Loucy (cell line): ENCODE results near the gene MACROD2.

ENCODE experiments used
- H2AFZ ChIP-seq: fragments of 200-600 bp; sonication (generic); 2 replicates; pipeline ENCODE4 v1.6.0; 2016; ENCODE audit warnings: antibody characterized with exemption, mild to moderate bottlenecking, low read length, moderate library complexity
- H3F3A ChIP-seq: fragments of 200-600 bp; 2 replicates; pipeline ENCODE4 v1.6.0; 2016; ENCODE audit warnings: antibody characterized with exemption, low read depth, mild to moderate bottlenecking
- H3K27me3 ChIP-seq: fragments of 200-600 bp; sonication (generic); 2 replicates; pipeline ENCODE4 v1.6.1; 2014; ENCODE audit warnings: low read length, mild to moderate bottlenecking; ENCODE audit not compliant: insufficient read depth, poor library complexity, severe bottlenecking
- H3K36me3 ChIP-seq: fragments of 200-600 bp; sonication (generic); 2 replicates; pipeline ENCODE4 v1.6.1; 2016; ENCODE audit warnings: low read length; ENCODE audit not compliant: insufficient read depth
- H3K4me1 ChIP-seq: fragments of 200-600 bp; sonication (generic); 2 replicates; pipeline ENCODE4 v1.5.1; 2014; ENCODE audit warnings: low read length, mild to moderate bottlenecking; ENCODE audit not compliant: insufficient read depth, poor library complexity, severe bottlenecking
- H3K4me2 ChIP-seq: fragments of 200-600 bp; sonication (generic); 2 replicates; pipeline ENCODE4 v1.6.0; 2014; ENCODE audit warnings: antibody characterized with exemption, low read length, low read depth, mild to moderate bottlenecking; ENCODE audit not compliant: poor library complexity, severe bottlenecking
- H3K4me3 ChIP-seq: fragments of 200-600 bp; sonication (generic); 2 replicates; pipeline ENCODE4 v1.5.1; 2014; ENCODE audit warnings: low read length, mild to moderate bottlenecking, mixed read lengths; ENCODE audit not compliant: poor library complexity, severe bottlenecking
- H3K79me2 ChIP-seq: fragments of 200-600 bp; sonication (generic); 2 replicates; pipeline ENCODE4 v1.6.1; 2014; ENCODE audit warnings: low read length; ENCODE audit not compliant: insufficient read depth
- H3K9ac ChIP-seq: fragments of 200-600 bp; sonication (generic); 2 replicates; pipeline ENCODE4 v1.6.0; 2014; ENCODE audit warnings: mild to moderate bottlenecking, low read depth, low read length, moderate library complexity; ENCODE audit not compliant: poor library complexity, severe bottlenecking
- H3K9me2 ChIP-seq: fragments of 200-600 bp; sonication (generic); replicated peaks from 2 replicates; pipeline ENCODE4 v1.6.1; 2016; ENCODE audit warnings: low read depth, low read length, mixed read lengths
- H3K9me3 ChIP-seq: fragments of 200-600 bp; sonication (generic); 2 replicates; pipeline ENCODE4 v1.6.1; 2014; ENCODE audit warnings: mild to moderate bottlenecking, antibody characterized with exemption, low read length, low read depth; ENCODE audit not compliant: insufficient read depth
- H4K20me1 ChIP-seq: fragments of 200-600 bp; sonication (generic); 2 replicates; pipeline ENCODE4 v1.6.0; 2014; ENCODE audit warnings: antibody characterized with exemption, low read length, mild to moderate bottlenecking; ENCODE audit not compliant: insufficient read depth, poor library complexity, severe bottlenecking
- EZH2phosphoT487 ChIP-seq: fragments of 200-600 bp; IDR thresholded peaks from 2 replicates; pipeline ENCODE4 v1.6.1; 2018; ENCODE audit warnings: antibody characterized with exemption, mild to moderate bottlenecking, moderate library complexity, borderline replicate concordance
- TF ChIP-seq, protein P1 (sequence below): fragments of 200-600 bp; sonication (generic); conservative IDR thresholded peaks from 2 replicates; pipeline ENCODE4 v1.5.1; 2014; ENCODE audit warnings: mild to moderate bottlenecking, antibody characterized with exemption, low read length

The MACROD2 gene

DNA sequence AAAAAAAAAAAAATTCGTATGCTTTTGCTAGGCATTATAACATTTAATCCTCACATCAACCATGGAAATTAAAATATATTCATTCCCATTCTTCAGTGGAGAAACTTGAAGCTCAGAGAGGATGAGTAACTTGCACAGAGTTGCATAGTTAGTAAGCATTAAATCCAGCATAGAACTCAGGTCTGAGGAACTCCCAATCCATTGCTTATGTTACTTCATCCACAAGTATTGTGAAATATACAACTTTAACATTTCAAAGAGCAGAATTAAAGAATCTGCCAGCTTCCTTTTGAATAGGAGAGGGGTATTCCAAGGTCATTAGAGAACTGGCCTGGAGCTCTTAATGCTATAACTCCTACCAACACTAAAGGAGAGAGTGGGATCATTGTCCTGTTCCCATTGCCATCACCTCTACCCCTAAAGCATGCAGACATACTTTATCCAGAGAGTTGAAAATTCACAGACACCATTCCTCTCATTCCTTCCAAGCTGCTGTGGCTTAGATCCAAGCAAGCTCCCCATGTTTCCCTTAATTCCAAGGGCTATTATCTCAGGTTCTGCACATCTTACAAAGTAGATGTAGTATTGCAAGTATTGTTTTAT is 250.2 kb downstream of the MACROD2 start:
- Histone ChIP-seq H3K9me2 (no peaks in the 10 kb centered on the region), H3K4me2 (no peak overlapping the region), H3F3A (no peaks in the 10 kb centered on the region), H4K20me1 (no peaks in the 10 kb centered on the region), H3K79me2 (no peaks in the 10 kb centered on the region), H2AFZ (no peak overlapping the region), H3K4me1 (no peaks in the 10 kb centered on the region), H3K27me3 (no peaks in the 10 kb centered on the region), H3K9ac (no peak overlapping the region), H3K36me3 (no peaks in the 10 kb centered on the region), H3K4me3 (no peak overlapping the region), H3K9me3 (no peaks in the 10 kb centered on the region)
- TF ChIP-seq EZH2phosphoT487 = no peak
- TF ChIP-seq, protein P1, sequence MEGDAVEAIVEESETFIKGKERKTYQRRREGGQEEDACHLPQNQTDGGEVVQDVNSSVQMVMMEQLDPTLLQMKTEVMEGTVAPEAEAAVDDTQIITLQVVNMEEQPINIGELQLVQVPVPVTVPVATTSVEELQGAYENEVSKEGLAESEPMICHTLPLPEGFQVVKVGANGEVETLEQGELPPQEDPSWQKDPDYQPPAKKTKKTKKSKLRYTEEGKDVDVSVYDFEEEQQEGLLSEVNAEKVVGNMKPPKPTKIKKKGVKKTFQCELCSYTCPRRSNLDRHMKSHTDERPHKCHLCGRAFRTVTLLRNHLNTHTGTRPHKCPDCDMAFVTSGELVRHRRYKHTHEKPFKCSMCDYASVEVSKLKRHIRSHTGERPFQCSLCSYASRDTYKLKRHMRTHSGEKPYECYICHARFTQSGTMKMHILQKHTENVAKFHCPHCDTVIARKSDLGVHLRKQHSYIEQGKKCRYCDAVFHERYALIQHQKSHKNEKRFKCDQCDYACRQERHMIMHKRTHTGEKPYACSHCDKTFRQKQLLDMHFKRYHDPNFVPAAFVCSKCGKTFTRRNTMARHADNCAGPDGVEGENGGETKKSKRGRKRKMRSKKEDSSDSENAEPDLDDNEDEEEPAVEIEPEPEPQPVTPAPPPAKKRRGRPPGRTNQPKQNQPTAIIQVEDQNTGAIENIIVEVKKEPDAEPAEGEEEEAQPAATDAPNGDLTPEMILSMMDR = no peak

- Histone ChIP-seq H3K4me3 (no peak overlapping the region), H3K4me1 (no peaks in the 10 kb centered on the region), H3K4me2 (no peak overlapping the region)
These were observed 264.4 kb downstream of the MACROD2 start for GRCh38 chr20:14259689-14260088.

DNA sequence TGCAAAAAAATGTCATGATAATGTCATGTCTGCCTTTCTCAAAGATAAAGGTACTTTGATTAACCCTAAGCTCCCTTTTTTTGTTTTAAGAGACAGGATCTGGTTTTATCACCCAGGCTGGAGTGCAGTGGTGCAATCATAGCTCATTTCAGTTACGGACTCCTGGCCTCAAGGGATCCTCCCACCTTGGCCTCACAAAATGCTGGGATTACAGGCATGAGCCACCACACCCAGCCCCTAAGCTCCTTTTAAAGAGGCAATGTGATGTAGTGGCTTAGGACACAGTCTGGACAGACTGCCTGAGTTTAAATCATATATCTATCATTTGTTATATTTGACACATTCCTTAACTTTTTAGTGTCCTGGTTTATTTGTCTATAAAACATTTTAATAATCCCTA is 265.1 kb downstream of the MACROD2 start:
- H3F3A ChIP-seq = no peaks in the 10 kb centered on the region
- H2AFZ ChIP-seq = no peak overlapping the region
- no peaks in the 10 kb centered on the region for H4K20me1 ChIP-seq
- TF ChIP-seq EZH2phosphoT487 = no peak
- TF ChIP-seq, protein P1 = no peak
- no peaks in the 10 kb centered on the region for H3K9me2 ChIP-seq
- no peaks in the 10 kb centered on the region for H3K36me3 ChIP-seq
- no peaks in the 10 kb centered on the region for H3K79me2 ChIP-seq
- H3K4me1 ChIP-seq = no peaks in the 10 kb centered on the region
- no peak overlapping the region for H3K4me3 ChIP-seq
- H3K9ac ChIP-seq = no peak overlapping the region
- no peaks in the 10 kb centered on the region for H3K9me3 ChIP-seq
- H3K27me3 ChIP-seq = no peaks in the 10 kb centered on the region
- H3K4me2 ChIP-seq = no peak overlapping the region

More at GRCh38 chr20:14259689-14260088, 264.4 kb downstream of the MACROD2 start:
- TF ChIP-seq, protein P1 = no peak
- TF ChIP-seq EZH2phosphoT487 = no peak
- Histone ChIP-seq H3K9ac (no peak overlapping the region), H3K36me3 (no peaks in the 10 kb centered on the region), H3K79me2 (no peaks in the 10 kb centered on the region), H3K9me2 (no peaks in the 10 kb centered on the region), H2AFZ (no peak overlapping the region), H3F3A (no peaks in the 10 kb centered on the region), H4K20me1 (no peaks in the 10 kb centered on the region), H3K27me3 (no peaks in the 10 kb centered on the region), H3K9me3 (no peaks in the 10 kb centered on the region)
